ENCODE data around the gene QSOX1.

Gene QSOX1

GRCh38 chr1:180230416-180230790 lies 75.7 kb downstream of the QSOX1 start:
- TF ChIP-seq CTCF (IDR thresholded peaks at IDR 0.05; ENCODE audit: borderline replicate concordance, control extremely low read depth, extremely low read depth, insufficient read depth, missing control alignments): no peak
- DNase-seq (ENCODE audit: low spot score): peak; percentile 65
- in situ Hi-C loops (cut with MboI; ENCODE audit: low sequenced_read_pairs, unreplicated experiment): no loop called here

GRCh38 chr1:180230791-180231505 lies 76.3 kb downstream of the QSOX1 start:
- TF ChIP-seq CTCF (IDR thresholded peaks at IDR 0.05; ENCODE audit: borderline replicate concordance, control extremely low read depth, extremely low read depth, insufficient read depth, missing control alignments): no peak
- in situ Hi-C loops (cut with MboI; ENCODE audit: low sequenced_read_pairs, unreplicated experiment): no loop called here
- DNase-seq (ENCODE audit: low spot score): no peak

GRCh38 chr1:180231506-180231921 lies 76.8 kb downstream of the QSOX1 start:
- TF ChIP-seq CTCF (IDR thresholded peaks at IDR 0.05; ENCODE audit: borderline replicate concordance, control extremely low read depth, extremely low read depth, insufficient read depth, missing control alignments): no peak
- no peak for DNase-seq (ENCODE audit: low spot score)
- in situ Hi-C loops (cut with MboI; ENCODE audit: low sequenced_read_pairs, unreplicated experiment): no loop called here

- in situ Hi-C loops (cut with MboI; ENCODE audit: low sequenced_read_pairs, unreplicated experiment): no loop called here
- DNase-seq (ENCODE audit: low spot score): no peak
- no peak for TF ChIP-seq CTCF (IDR thresholded peaks at IDR 0.05; ENCODE audit: borderline replicate concordance, control extremely low read depth, extremely low read depth, insufficient read depth, missing control alignments)
These were observed 77.3 kb downstream of the QSOX1 start for GRCh38 chr1:180231936-180232335.

- no peak for DNase-seq (ENCODE audit: low spot score)
- in situ Hi-C loops (cut with MboI; ENCODE audit: low sequenced_read_pairs, unreplicated experiment): no loop called here
- TF ChIP-seq CTCF (IDR thresholded peaks at IDR 0.05; ENCODE audit: borderline replicate concordance, control extremely low read depth, extremely low read depth, insufficient read depth, missing control alignments): no peak
These were observed 77.9 kb downstream of the QSOX1 start for GRCh38 chr1:180232521-180233043.

- no peak for DNase-seq (ENCODE audit: low spot score)
- in situ Hi-C loops (cut with MboI; ENCODE audit: low sequenced_read_pairs, unreplicated experiment): no loop called here
- no peak for TF ChIP-seq CTCF (IDR thresholded peaks at IDR 0.05; ENCODE audit: borderline replicate concordance, control extremely low read depth, extremely low read depth, insufficient read depth, missing control alignments)
These were observed 78.7 kb downstream of the QSOX1 start for GRCh38 chr1:180233191-180234011.
